Astrocyte (in vitro differentiated cells and primary cell): Measurements from ENCODE around the gene GOLGA7B.

ENCODE experiments used
- EZH2 ChIP-seq: IDR thresholded peaks from 2 replicates; pipeline ENCODE4 v1.6.1; 2012; ENCODE audit warnings: mild to moderate bottlenecking, low read length, inconsistent platforms; ENCODE audit not compliant: insufficient read depth
- TF ChIP-seq, protein P1 (sequence below): IDR thresholded peaks from 2 replicates; pipeline ENCODE4 v1.5.1; 2011; ENCODE audit warnings: low read depth, mild to moderate bottlenecking, inconsistent platforms, low read length, moderate library complexity; ENCODE audit not compliant: insufficient read depth

DNA sequence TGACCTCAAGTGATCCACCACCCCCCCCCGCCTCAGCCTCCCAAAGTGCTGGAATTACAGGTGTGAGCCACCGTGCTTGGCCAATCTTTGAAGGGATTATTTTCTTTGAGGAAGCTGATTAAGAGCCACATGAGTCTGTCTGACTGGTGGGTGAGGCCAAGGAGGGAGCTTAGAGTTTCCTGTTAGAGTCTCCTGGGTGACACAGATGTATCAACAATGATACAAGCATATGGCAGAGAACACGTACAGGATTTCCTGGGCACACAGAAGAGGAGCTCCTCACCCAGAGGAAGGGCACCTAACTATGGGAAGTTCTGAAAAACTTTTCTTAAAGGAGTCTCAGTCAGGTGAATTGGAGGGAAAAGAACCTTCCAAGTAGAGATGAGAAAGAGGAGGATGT is 69.4 kb downstream of the GOLGA7B start:
- TF ChIP-seq, protein P1, sequence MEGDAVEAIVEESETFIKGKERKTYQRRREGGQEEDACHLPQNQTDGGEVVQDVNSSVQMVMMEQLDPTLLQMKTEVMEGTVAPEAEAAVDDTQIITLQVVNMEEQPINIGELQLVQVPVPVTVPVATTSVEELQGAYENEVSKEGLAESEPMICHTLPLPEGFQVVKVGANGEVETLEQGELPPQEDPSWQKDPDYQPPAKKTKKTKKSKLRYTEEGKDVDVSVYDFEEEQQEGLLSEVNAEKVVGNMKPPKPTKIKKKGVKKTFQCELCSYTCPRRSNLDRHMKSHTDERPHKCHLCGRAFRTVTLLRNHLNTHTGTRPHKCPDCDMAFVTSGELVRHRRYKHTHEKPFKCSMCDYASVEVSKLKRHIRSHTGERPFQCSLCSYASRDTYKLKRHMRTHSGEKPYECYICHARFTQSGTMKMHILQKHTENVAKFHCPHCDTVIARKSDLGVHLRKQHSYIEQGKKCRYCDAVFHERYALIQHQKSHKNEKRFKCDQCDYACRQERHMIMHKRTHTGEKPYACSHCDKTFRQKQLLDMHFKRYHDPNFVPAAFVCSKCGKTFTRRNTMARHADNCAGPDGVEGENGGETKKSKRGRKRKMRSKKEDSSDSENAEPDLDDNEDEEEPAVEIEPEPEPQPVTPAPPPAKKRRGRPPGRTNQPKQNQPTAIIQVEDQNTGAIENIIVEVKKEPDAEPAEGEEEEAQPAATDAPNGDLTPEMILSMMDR: no peak
- no peak for TF ChIP-seq EZH2
